Right atrium auricular region (tissue), 2 donors: ENCODE results near the gene NAPB. TPM values are rescaled to one million over a fixed set of nuclear protein-coding genes. Genes with fewer than 3 reads are reported as not detected.

Experiments
- DNase-seq: peaks from one replicate; pipeline ENCODE4 v3.0.0-alpha.2; 2019; ENCODE audit warnings: low spot score
- H3K27ac ChIP-seq, 2 donors: fragments of 200-600 bp; sonication (generic); 1 replicate in 1 of 2; 2 replicates in 1 of 2; pipeline ENCODE4 v1.5.1; 2016 to 2019
- H3K27me3 ChIP-seq, 2 donors: fragments of 200-600 bp; sonication (generic); one replicate each; pipeline versions ENCODE4 v1.5.1 to v1.6.0; 2017 to 2019
- H3K36me3 ChIP-seq: fragments of 200-600 bp; sonication (generic); one replicate; pipeline ENCODE4 v1.5.1; 2016
- H3K4me1 ChIP-seq, 2 donors: fragments of 200-600 bp; sonication (generic); one replicate each; pipeline versions ENCODE4 v1.5.1 to v1.6.0; 2017 to 2019
- H3K4me3 ChIP-seq, 2 donors: fragments of 200-600 bp; sonication (generic); 1 replicate in 1 of 2; 2 replicates in 1 of 2; pipeline ENCODE4 v1.5.1; 2017 to 2019; ENCODE audit warnings: mild to moderate bottlenecking in 1 of 2, moderate library complexity in 1 of 2
- H3K9me3 ChIP-seq, 2 donors: fragments of 200-600 bp; sonication (generic); one replicate each; pipeline ENCODE4 v1.5.1; 2019
- CTCF ChIP-seq, 2 donors: fragments of 200-600 bp; sonication (generic); IDR thresholded peaks; one replicate each; pipeline ENCODE4 v1.5.1; 2019; ENCODE audit warnings: antibody characterized with exemption in 2 of 2
- total RNA-seq, 2 donors: library from RNA; depleted of rRNA; stranded (reverse); fragments of >200 nt; gene quantifications; one replicate each; pipeline ENCODE4 v1.1.0, GENCODE V29; 2016

NAPB gene
- total RNA-seq, 2 donors from 2014 or later: 4.8 to 5.1 TPM

- no peak for TF ChIP-seq CTCF (IDR thresholded peaks at IDR 0.05)
- Histone ChIP-seq H3K9me3 (no peaks in the 10 kb centered on the region), H3K27me3 (no peaks in the 10 kb centered on the region), H3K36me3 (no peaks in the 10 kb centered on the region), H3K4me3 (no peak overlapping the region), H3K27ac (no peak overlapping the region), H3K4me1 (peaks cover 0 to 8% of the 10 kb centered on the region in 2 donors)
- no peak for DNase-seq
Measured at GRCh38 chr20:23335521-23335920, 85.8 kb downstream of the NAPB start.

GRCh38 chr20:23334111-23334510 is 87.2 kb downstream of the NAPB start:
- H3K9me3 ChIP-seq: peaks cover 0 to 3% of the 10 kb centered on the region in 2 donors
- H3K36me3 ChIP-seq: no peaks in the 10 kb centered on the region
- peaks cover 0 to 8% of the 10 kb centered on the region in 2 donors for H3K4me1 ChIP-seq
- TF ChIP-seq CTCF (IDR thresholded peaks at IDR 0.05): no peak
- DNase-seq: no peak
- no peak overlapping the region for H3K4me3 ChIP-seq
- no peak overlapping the region for H3K27ac ChIP-seq
- H3K27me3 ChIP-seq: no peaks in the 10 kb centered on the region

- DNase-seq: no peak
- Histone ChIP-seq H3K36me3 (no peaks in the 10 kb centered on the region), H3K4me3 (no peak overlapping the region), H3K9me3 (peaks cover 0 to 3% of the 10 kb centered on the region in 2 donors), H3K27ac (no peak overlapping the region), H3K4me1 (peaks cover 0 to 8% of the 10 kb centered on the region in 2 donors), H3K27me3 (no peaks in the 10 kb centered on the region)
- no peak for TF ChIP-seq CTCF (IDR thresholded peaks at IDR 0.05)
Measured at GRCh38 chr20:23332467-23332866, 88.8 kb downstream of the NAPB start.

- DNase-seq: no peak
- Histone ChIP-seq H3K4me1 (peaks cover 0 to 8% of the 10 kb centered on the region in 2 donors), H3K9me3 (peaks cover 0 to 3% of the 10 kb centered on the region in 2 donors), H3K4me3 (no peak overlapping the region), H3K36me3 (no peaks in the 10 kb centered on the region), H3K27me3 (no peaks in the 10 kb centered on the region), H3K27ac (no peak overlapping the region)
- no peak for TF ChIP-seq CTCF (IDR thresholded peaks at IDR 0.05)
Measured at GRCh38 chr20:23331450-23332350, 89.6 kb downstream of the NAPB start.

- no peak overlapping the region for H3K4me3 ChIP-seq
- H3K4me1 ChIP-seq: no peaks in the 10 kb centered on the region
- no peaks in the 10 kb centered on the region for H3K27me3 ChIP-seq
- no peak for DNase-seq
- no peak overlapping the region for H3K27ac ChIP-seq
- H3K36me3 ChIP-seq: no peaks in the 10 kb centered on the region
- peaks cover 0 to 3% of the 10 kb centered on the region in 2 donors for H3K9me3 ChIP-seq
- TF ChIP-seq CTCF (IDR thresholded peaks at IDR 0.05): no peak
Measured at GRCh38 chr20:23327617-23328333, 93.5 kb downstream of the NAPB start.
